Natural killer cell (primary cell): ENCODE measurements around the gene TMEM109. TPM values are rescaled to one million over a fixed set of nuclear protein-coding genes. Genes with fewer than 3 reads are reported as not detected.

ENCODE experiments used
- ATAC-seq, 3 donors: fragments of 150-1000 bp in 2 of 3; fragments of 200-7000 bp in 1 of 3; cut with Tn5 transposase; 1 replicate in 1 of 3; 2 replicates in 2 of 3; pipeline ENCODE4 v1.10.0; 2021; ENCODE audit warnings: mild to moderate bottlenecking in 2 of 3, moderate library complexity in 2 of 3
- DNase-seq, 2 donors: peaks; one replicate each; pipeline versions ENCODE4 v3.0.0 to v3.0.0-alpha.2; 2013 to 2021; ENCODE audit warnings: mixed read lengths in 1 of 2
- H3K27ac ChIP-seq: one replicate; pipeline ENCODE4 v1.5.1; 2013; ENCODE audit warnings: mild to moderate bottlenecking, low read length
- H3K27me3 ChIP-seq: one replicate; pipeline ENCODE4 v1.6.1; 2013; ENCODE audit warnings: low read length; ENCODE audit not compliant: control insufficient read depth, insufficient read depth
- H3K36me3 ChIP-seq: one replicate; pipeline ENCODE4 v1.6.1; 2013; ENCODE audit warnings: low read length; ENCODE audit not compliant: control insufficient read depth, insufficient read depth
- H3K4me1 ChIP-seq: one replicate; pipeline ENCODE4 v1.6.1; 2013; ENCODE audit warnings: low read length; ENCODE audit not compliant: control insufficient read depth, insufficient read depth
- H3K4me3 ChIP-seq: one replicate; pipeline ENCODE4 v1.5.1; 2013; ENCODE audit warnings: low read length
- H3K9me3 ChIP-seq: one replicate; pipeline ENCODE4 v1.6.1; 2013; ENCODE audit warnings: low read length; ENCODE audit not compliant: control insufficient read depth, insufficient read depth
- H3K27ac Mint-ChIP-seq, 2 donors: one replicate each; pipeline ENCODE4 v1.8.0; 2022; ENCODE audit warnings: mild to moderate bottlenecking in 2 of 2, mixed read lengths in 2 of 2, moderate library complexity in 1 of 2
- H3K27me3 Mint-ChIP-seq, 2 donors: one replicate each; pipeline ENCODE4 v1.8.0; 2022; ENCODE audit warnings: low read depth in 2 of 2, mixed read lengths in 2 of 2
- H3K36me3 Mint-ChIP-seq: one replicate; pipeline ENCODE4 v1.8.0; 2022; ENCODE audit warnings: mixed read lengths
- H3K4me1 Mint-ChIP-seq, 2 donors: one replicate each; pipeline ENCODE4 v1.8.0; 2022; ENCODE audit warnings: mixed read lengths in 2 of 2
- H3K4me3 Mint-ChIP-seq: one replicate; pipeline ENCODE4 v1.8.0; 2022; ENCODE audit warnings: mild to moderate bottlenecking, moderate library complexity, mixed read lengths
- H3K9me3 Mint-ChIP-seq, 2 donors: one replicate each; pipeline ENCODE4 v1.8.0; 2022; ENCODE audit warnings: mixed read lengths in 2 of 2
- CTCF ChIP-seq: fragments of 200-600 bp; IDR thresholded peaks from one replicate; pipeline ENCODE4 v1.8.0; 2022; ENCODE audit warnings: antibody characterized with exemption
- WGBS: methylation state at CpG from one replicate; pipeline ENCODE4 v1.1.7; 2013; ENCODE audit warnings: missing lambda C conversion rate; ENCODE audit not compliant: insufficient coverage; 5-methylcytosine and 5-hydroxymethylcytosine counted together
- intact Hi-C: fragments of 100-400 bp; cut with micrococcal nuclease; formaldehyde crosslinking; loops from one replicate; pipeline ENCODE4 v1.14.2; 2022
- total RNA-seq, 4 donors: library from RNA; stranded (reverse); fragments of 120-200 nt in 1 of 4; gene quantifications; one replicate each; pipeline versions ENCODE4 v1.2.3 to v1.2.4, GENCODE V29; 2013 to 2022

Gene TMEM109
- total RNA-seq, 3 donors from 2014 or later (not counting 1 experiment from before 2014, with no cell fraction given): 89.3 to 102 (median 96.8) TPM

GRCh38 chr11:60902625-60903024, 11.3 kb upstream of the TMEM109 start:
- Histone ChIP-seq H3K4me1 (peaks cover 25% of the 10 kb centered on the region), H3K4me3 (no peak overlapping the region), H3K27me3 (no peaks in the 10 kb centered on the region), H3K9me3 (no peaks in the 10 kb centered on the region), H3K27ac (no peak overlapping the region), H3K36me3 (peaks cover 48% of the 10 kb centered on the region)
- no peak overlapping the region for H3K27ac Mint-ChIP-seq
- peaks cover 38 to 42% of the 10 kb centered on the region in 2 donors for H3K4me1 Mint-ChIP-seq
- DNase-seq: no peak
- no peak for ATAC-seq
- H3K27me3 Mint-ChIP-seq: no peaks in the 10 kb centered on the region
- peaks cover 11% of the 10 kb centered on the region for H3K36me3 Mint-ChIP-seq
- intact Hi-C loops: no loop called here
- TF ChIP-seq CTCF: no peak
- H3K4me3 Mint-ChIP-seq: no peak overlapping the region
- WGBS: 92% methylated on average over 11 of the region's 11 CpGs
- no peaks in the 10 kb centered on the region for H3K9me3 Mint-ChIP-seq

- peak overlapping the region; percentile 96 for H3K4me3 Mint-ChIP-seq
- H3K27ac Mint-ChIP-seq: peak overlapping the region; percentile 94 to 96
- DNase-seq (no peak), ATAC-seq (no peak)
- 44% methylated on average over 5 of the region's 6 CpGs for WGBS
- H3K36me3 Mint-ChIP-seq: no peaks in the 10 kb centered on the region
- Histone ChIP-seq H3K9me3 (no peaks in the 10 kb centered on the region), H3K27me3 (no peaks in the 10 kb centered on the region), H3K36me3 (peaks cover 26% of the 10 kb centered on the region), H3K4me3 (no peak overlapping the region), H3K27ac (no peak overlapping the region), H3K4me1 (peaks cover 28% of the 10 kb centered on the region)
- peaks cover 38 to 42% of the 10 kb centered on the region in 2 donors for H3K4me1 Mint-ChIP-seq
- intact Hi-C loops: no loop called here
- peaks cover 0 to 4% of the 10 kb centered on the region in 2 donors for H3K27me3 Mint-ChIP-seq
- H3K9me3 Mint-ChIP-seq: no peaks in the 10 kb centered on the region
- no peak for TF ChIP-seq CTCF
Measured at GRCh38 chr11:60905047-60905446, 8.9 kb upstream of the TMEM109 start.

GRCh38 chr11:60905551-60906113, 8.3 kb upstream of the TMEM109 start:
- Mint-ChIP-seq H3K4me1 (peaks cover 38 to 43% of the 10 kb centered on the region in 2 donors), H3K36me3 (no peaks in the 10 kb centered on the region), H3K9me3 (no peaks in the 10 kb centered on the region), H3K4me3 (peak overlapping the region; percentile 96), H3K27me3 (peaks cover 0 to 4% of the 10 kb centered on the region in 2 donors), H3K27ac (peak overlapping the region; percentile 94 to 96)
- WGBS: 10% methylated on average over 15 of the region's 16 CpGs
- DNase-seq (peak in 1 of 2 donors; percentile 54), ATAC-seq (no peak)
- peaks cover 29% of the 10 kb centered on the region for H3K4me1 ChIP-seq
- intact Hi-C loops: loop anchor here (1.0 to 2.0 kb wide), 2 partner anchors 10 to 255 kb away; partner anchors contain the start of gene VPS37C
- no peaks in the 10 kb centered on the region for H3K9me3 ChIP-seq
- H3K27ac ChIP-seq: peak overlapping the region; percentile 36
- peak overlapping the region; percentile 56 for H3K4me3 ChIP-seq
- no peak for TF ChIP-seq CTCF
- peaks cover 21% of the 10 kb centered on the region for H3K36me3 ChIP-seq
- no peaks in the 10 kb centered on the region for H3K27me3 ChIP-seq
